ENCODE data around the gene CCNB2.

Gene CCNB2

DNA sequence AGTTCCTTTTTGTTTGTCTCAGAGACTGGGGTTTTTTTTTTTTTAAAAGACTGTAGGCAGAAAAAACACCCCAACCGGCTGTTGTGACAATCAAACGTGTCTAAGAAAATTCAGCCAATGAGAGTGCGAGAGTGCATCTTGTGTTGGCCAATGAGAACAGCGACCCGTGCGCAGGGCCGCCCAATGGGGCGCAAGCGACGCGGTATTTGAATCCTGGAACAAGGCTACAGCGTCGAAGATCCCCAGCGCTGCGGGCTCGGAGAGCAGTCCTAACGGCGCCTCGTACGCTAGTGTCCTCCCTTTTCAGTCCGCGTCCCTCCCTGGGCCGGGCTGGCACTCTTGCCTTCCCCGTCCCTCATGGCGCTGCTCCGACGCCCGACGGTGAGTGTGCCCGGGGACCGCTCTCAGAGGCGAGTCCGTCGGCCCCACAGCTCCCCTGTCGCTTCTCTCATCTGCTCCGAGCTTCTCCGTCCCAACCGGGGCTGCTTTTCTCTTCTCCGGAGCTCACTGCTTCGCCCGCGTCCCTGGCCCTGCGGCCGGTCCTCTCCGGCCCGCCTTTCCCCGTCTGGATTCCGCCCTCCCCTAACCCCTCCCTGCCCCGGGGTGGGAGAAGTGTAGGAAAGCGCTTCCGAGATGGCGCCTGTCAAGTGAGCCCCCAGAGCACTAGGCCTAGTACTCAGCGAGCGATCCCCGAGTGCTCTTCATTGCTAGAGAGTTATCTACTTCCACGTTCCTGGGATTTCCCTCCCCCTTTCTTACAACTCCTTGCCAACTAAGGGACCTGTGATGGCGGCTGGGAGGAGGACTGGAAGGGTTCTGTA, at the start of gene CCNB2:
Gene CCNB2, plus strand, starts transcription at position 235 of the 821 bp plus-strand sequence. Its CDS starts 123 bp downstream, at position 358.
- no peak for TF ChIP-seq EZH2 (IDR thresholded peaks at IDR 0.05)
- TF ChIP-seq POLR2AphosphoS5 (IDR thresholded peaks at IDR 0.05; ENCODE audit: borderline replicate concordance, low read depth, low read length), result peak; percentile 92; the same call in 1 of the 2 replicates
- H3K4me3 ChIP-seq, result peak within 1 kb of the TSS; percentile 90

GRCh38 chr15:59059076-59059597, 45.8 kb upstream of the CCNB2 start:
- no peak for DNase-seq (ENCODE audit: low read depth, low spot score)
- no peak for TF ChIP-seq FOXP2 (optimal IDR thresholded peaks at IDR 0.05; ENCODE audit: control extremely low read depth, extremely low read length, insufficient read depth)
- no peak for TF ChIP-seq EZH2 (IDR thresholded peaks at IDR 0.05)
- no peak for TF ChIP-seq POLR2AphosphoS5 (IDR thresholded peaks at IDR 0.05; ENCODE audit: borderline replicate concordance, low read depth, low read length)
- Histone ChIP-seq H3K27ac (no peak overlapping the region), H3K9me3 (ENCODE audit: low read depth, low read length) (no peaks in the 10 kb centered on the region), H3K4me3 (no peak overlapping the region), H3K36me3 (ENCODE audit: insufficient read depth, low read length) (peaks cover 80% of the 10 kb centered on the region), H3K9ac (ENCODE audit: insufficient read length) (no peak overlapping the region)

More for the DNA sequence above, at the start of gene CCNB2:
- H3K9ac ChIP-seq (ENCODE audit: insufficient read length), result peak within 1 kb of the TSS; percentile 91
- peak; percentile 73 for DNase-seq (ENCODE audit: low read depth, low spot score)
- H3K9me3 ChIP-seq (ENCODE audit: low read depth, low read length), result no peaks in the 10 kb centered on the region
- H3K27ac ChIP-seq, result peak within 1 kb of the TSS; percentile 84
- H3K36me3 ChIP-seq (ENCODE audit: insufficient read depth, low read length), result peaks cover 31% of the 10 kb centered on the region

- no peak overlapping the region for H3K9ac ChIP-seq (ENCODE audit: insufficient read length)
- H3K4me3 ChIP-seq, result no peak overlapping the region
- no peaks in the 10 kb centered on the region for H3K9me3 ChIP-seq (ENCODE audit: low read depth, low read length)
- DNase-seq (ENCODE audit: low read depth, low spot score), result no peak
- H3K36me3 ChIP-seq (ENCODE audit: insufficient read depth, low read length), result peaks cover 78% of the 10 kb centered on the region
- TF ChIP-seq EZH2 (IDR thresholded peaks at IDR 0.05), result no peak
- no peak for TF ChIP-seq FOXP2 (optimal IDR thresholded peaks at IDR 0.05; ENCODE audit: control extremely low read depth, extremely low read length, insufficient read depth)
- no peak for TF ChIP-seq POLR2AphosphoS5 (IDR thresholded peaks at IDR 0.05; ENCODE audit: borderline replicate concordance, low read depth, low read length)
- H3K27ac ChIP-seq, result no peak overlapping the region
Measured at GRCh38 chr15:59060348-59060747, 44.6 kb upstream of the CCNB2 start.

DNA sequence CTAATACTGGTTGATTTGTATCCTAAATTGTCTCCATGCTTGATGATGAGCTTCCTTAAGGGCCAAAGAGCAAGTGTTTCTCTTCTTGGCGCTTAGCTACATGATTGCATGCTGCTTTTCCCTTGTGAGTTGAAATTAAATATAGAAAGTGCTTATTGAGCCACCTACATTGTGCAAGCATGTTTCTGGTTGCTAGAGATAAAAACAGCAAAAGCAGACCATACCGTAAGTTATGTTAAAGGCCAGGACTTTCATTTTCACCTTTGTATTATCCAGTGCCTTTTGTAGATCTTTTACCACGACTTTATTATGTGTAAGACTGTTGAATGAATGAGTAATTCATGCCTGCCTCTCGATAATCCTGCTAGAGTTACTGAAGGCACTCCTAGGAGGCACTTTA, 41.9 kb upstream of the CCNB2 start:
- no peak for TF ChIP-seq FOXP2 (optimal IDR thresholded peaks at IDR 0.05; ENCODE audit: control extremely low read depth, extremely low read length, insufficient read depth)
- TF ChIP-seq POLR2AphosphoS5 (IDR thresholded peaks at IDR 0.05; ENCODE audit: borderline replicate concordance, low read depth, low read length), result no peak
- no peak for TF ChIP-seq EZH2 (IDR thresholded peaks at IDR 0.05)
- Histone ChIP-seq H3K36me3 (ENCODE audit: insufficient read depth, low read length) (peaks cover 83% of the 10 kb centered on the region), H3K4me3 (no peak overlapping the region)

GRCh38 chr15:59069430-59069829, 35.5 kb upstream of the CCNB2 start:
- H3K36me3 ChIP-seq (ENCODE audit: insufficient read depth, low read length), result peaks cover 62% of the 10 kb centered on the region
- no peak overlapping the region for H3K27ac ChIP-seq
- H3K9ac ChIP-seq (ENCODE audit: insufficient read length), result no peak overlapping the region
- no peak overlapping the region for H3K4me3 ChIP-seq
- no peaks in the 10 kb centered on the region for H3K9me3 ChIP-seq (ENCODE audit: low read depth, low read length)
- no peak for DNase-seq (ENCODE audit: low read depth, low spot score)
- TF ChIP-seq POLR2AphosphoS5 (IDR thresholded peaks at IDR 0.05; ENCODE audit: borderline replicate concordance, low read depth, low read length) (no peak), EZH2 (IDR thresholded peaks at IDR 0.05) (no peak), FOXP2 (optimal IDR thresholded peaks at IDR 0.05; ENCODE audit: control extremely low read depth, extremely low read length, insufficient read depth) (no peak)

More for the DNA sequence above, 41.9 kb upstream of the CCNB2 start:
- Histone ChIP-seq H3K9ac (ENCODE audit: insufficient read length) (no peak overlapping the region), H3K9me3 (ENCODE audit: low read depth, low read length) (no peaks in the 10 kb centered on the region), H3K27ac (no peak overlapping the region)
- no peak for DNase-seq (ENCODE audit: low read depth, low spot score)

DNA sequence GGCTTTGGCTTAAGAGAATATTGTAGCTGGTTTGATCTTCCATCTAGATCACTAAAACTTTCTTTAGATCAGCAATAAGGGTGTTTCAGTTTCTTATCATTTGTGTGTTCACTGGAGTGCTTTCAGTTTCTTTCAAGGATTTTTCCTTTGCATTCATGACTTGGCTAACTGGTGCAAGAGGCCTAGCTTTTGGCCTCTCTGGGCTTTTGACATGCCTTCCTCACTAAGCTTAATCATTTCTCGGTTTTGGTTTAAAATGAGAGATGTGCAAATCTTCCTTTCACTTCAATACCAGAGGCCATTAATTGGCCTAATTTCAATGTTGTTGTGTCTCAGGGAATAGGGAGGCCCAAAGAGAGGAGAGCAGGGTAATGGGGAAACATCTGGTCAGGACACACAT, 30.3 kb upstream of the CCNB2 start:
- no peak overlapping the region for H3K9ac ChIP-seq (ENCODE audit: insufficient read length)
- no peak overlapping the region for H3K4me3 ChIP-seq
- TF ChIP-seq POLR2AphosphoS5 (IDR thresholded peaks at IDR 0.05; ENCODE audit: borderline replicate concordance, low read depth, low read length), result no peak
- TF ChIP-seq EZH2 (IDR thresholded peaks at IDR 0.05), result no peak
- no peak for TF ChIP-seq FOXP2 (optimal IDR thresholded peaks at IDR 0.05; ENCODE audit: control extremely low read depth, extremely low read length, insufficient read depth)
- no peaks in the 10 kb centered on the region for H3K9me3 ChIP-seq (ENCODE audit: low read depth, low read length)
- DNase-seq (ENCODE audit: low read depth, low spot score), result no peak
- no peak overlapping the region for H3K27ac ChIP-seq
- H3K36me3 ChIP-seq (ENCODE audit: insufficient read depth, low read length), result peaks cover 54% of the 10 kb centered on the region

- TF ChIP-seq FOXP2 (optimal IDR thresholded peaks at IDR 0.05; ENCODE audit: control extremely low read depth, extremely low read length, insufficient read depth) (no peak), EZH2 (IDR thresholded peaks at IDR 0.05) (no peak), POLR2AphosphoS5 (IDR thresholded peaks at IDR 0.05; ENCODE audit: borderline replicate concordance, low read depth, low read length) (no peak)
- peaks cover 63% of the 10 kb centered on the region for H3K36me3 ChIP-seq (ENCODE audit: insufficient read depth, low read length)
- DNase-seq (ENCODE audit: low read depth, low spot score), result no peak
- no peak overlapping the region for H3K4me3 ChIP-seq
- H3K27ac ChIP-seq, result no peak overlapping the region
- H3K9ac ChIP-seq (ENCODE audit: insufficient read length), result no peak overlapping the region
- no peaks in the 10 kb centered on the region for H3K9me3 ChIP-seq (ENCODE audit: low read depth, low read length)
Measured at GRCh38 chr15:59087731-59088130, 17.2 kb upstream of the CCNB2 start.

GRCh38 chr15:59094077-59094476, 10.9 kb upstream of the CCNB2 start:
- no peak for DNase-seq (ENCODE audit: low read depth, low spot score)
- peaks cover 68% of the 10 kb centered on the region for H3K36me3 ChIP-seq (ENCODE audit: insufficient read depth, low read length)
- TF ChIP-seq FOXP2 (optimal IDR thresholded peaks at IDR 0.05; ENCODE audit: control extremely low read depth, extremely low read length, insufficient read depth) (no peak), EZH2 (IDR thresholded peaks at IDR 0.05) (no peak), POLR2AphosphoS5 (IDR thresholded peaks at IDR 0.05; ENCODE audit: borderline replicate concordance, low read depth, low read length) (no peak)

More at GRCh38 chr15:59094077-59094476, 10.9 kb upstream of the CCNB2 start:
- H3K27ac ChIP-seq, result no peak overlapping the region
- no peaks in the 10 kb centered on the region for H3K9me3 ChIP-seq (ENCODE audit: low read depth, low read length)
- no peak overlapping the region for H3K9ac ChIP-seq (ENCODE audit: insufficient read length)
- H3K4me3 ChIP-seq, result no peak overlapping the region

Data from SK-N-MC (cell line).